Glutamatergic neuron (in vitro differentiated cells): ENCODE data around the gene SLC35E1. TPM values are rescaled to one million over a fixed set of nuclear protein-coding genes. Genes with fewer than 3 reads are reported as not detected.

ENCODE experiments used
- DNase-seq: peaks from one replicate; pipeline ENCODE4 v3.0.0; 2022
- H3K27ac Mint-ChIP-seq: one replicate; pipeline ENCODE4 v1.8.0; 2020; ENCODE audit warnings: mild to moderate bottlenecking, mixed read lengths, inconsistent platforms; ENCODE audit not compliant: unreplicated experiment
- H3K27me3 Mint-ChIP-seq: one replicate; pipeline ENCODE4 v1.8.0; 2020; ENCODE audit warnings: mild to moderate bottlenecking, moderate library complexity, mixed read lengths, inconsistent platforms; ENCODE audit not compliant: unreplicated experiment
- H3K36me3 Mint-ChIP-seq: one replicate; pipeline ENCODE4 v1.8.0; 2020; ENCODE audit warnings: mild to moderate bottlenecking, mixed read lengths, inconsistent platforms; ENCODE audit not compliant: unreplicated experiment
- H3K4me1 Mint-ChIP-seq: one replicate; pipeline ENCODE4 v1.8.0; 2020; ENCODE audit warnings: mild to moderate bottlenecking, low read depth, mixed read lengths, inconsistent platforms; ENCODE audit not compliant: unreplicated experiment
- H3K4me3 Mint-ChIP-seq: one replicate; pipeline ENCODE4 v1.8.0; 2020; ENCODE audit warnings: mild to moderate bottlenecking, mixed read lengths, inconsistent platforms; ENCODE audit not compliant: unreplicated experiment
- H3K9me3 Mint-ChIP-seq: one replicate; pipeline ENCODE4 v1.8.0; 2020; ENCODE audit warnings: mild to moderate bottlenecking, moderate library complexity, mixed read lengths, inconsistent platforms; ENCODE audit not compliant: unreplicated experiment
- total RNA-seq: library from RNA; stranded (reverse); fragmentation: NEBNext Ultra II Directional; extraction: Animal tissue kit (Norgen Biotek cat#: 25700); gene quantifications from one replicate; pipeline ENCODE4 v1.2.1, GENCODE V29; 2021; ENCODE audit not compliant: unreplicated experiment
- TF ChIP-seq, protein P1 (sequence below): fragments of 200-600 bp; sonication (generic); IDR thresholded peaks from one replicate; pipeline ENCODE4 v1.5.0; 2021; ENCODE audit not compliant: partially characterized antibody, unreplicated experiment

The SLC35E1 gene
- total RNA-seq, 1 donor from 2014 or later: 31.9 TPM

DNA sequence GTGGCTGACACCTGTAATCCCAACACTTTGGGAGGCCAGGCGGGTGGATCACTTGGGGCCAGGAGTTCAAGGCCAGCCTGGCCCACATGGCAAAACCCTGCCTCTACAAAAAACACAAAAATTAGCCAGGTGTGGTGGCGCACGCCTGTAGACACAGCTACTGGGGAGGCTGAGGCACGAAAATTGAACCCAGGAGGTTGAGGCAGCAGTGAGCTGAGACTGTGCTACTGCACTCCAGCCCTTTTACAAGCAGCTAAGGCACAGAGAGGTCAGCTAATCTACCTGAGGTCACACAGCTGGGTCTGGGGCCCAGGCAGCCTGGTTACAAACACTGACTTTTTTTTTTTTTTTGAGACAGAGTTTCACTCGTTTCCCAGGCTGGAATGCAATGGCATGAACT, 28.6 kb upstream of the SLC35E1 start:
- Mint-ChIP-seq H3K27me3 (peaks cover 5% of the 10 kb centered on the region), H3K27ac (no peak overlapping the region), H3K4me1 (peaks cover 29% of the 10 kb centered on the region), H3K4me3 (no peak overlapping the region), H3K36me3 (no peaks in the 10 kb centered on the region), H3K9me3 (peaks cover 7% of the 10 kb centered on the region)
- TF ChIP-seq, protein P1, sequence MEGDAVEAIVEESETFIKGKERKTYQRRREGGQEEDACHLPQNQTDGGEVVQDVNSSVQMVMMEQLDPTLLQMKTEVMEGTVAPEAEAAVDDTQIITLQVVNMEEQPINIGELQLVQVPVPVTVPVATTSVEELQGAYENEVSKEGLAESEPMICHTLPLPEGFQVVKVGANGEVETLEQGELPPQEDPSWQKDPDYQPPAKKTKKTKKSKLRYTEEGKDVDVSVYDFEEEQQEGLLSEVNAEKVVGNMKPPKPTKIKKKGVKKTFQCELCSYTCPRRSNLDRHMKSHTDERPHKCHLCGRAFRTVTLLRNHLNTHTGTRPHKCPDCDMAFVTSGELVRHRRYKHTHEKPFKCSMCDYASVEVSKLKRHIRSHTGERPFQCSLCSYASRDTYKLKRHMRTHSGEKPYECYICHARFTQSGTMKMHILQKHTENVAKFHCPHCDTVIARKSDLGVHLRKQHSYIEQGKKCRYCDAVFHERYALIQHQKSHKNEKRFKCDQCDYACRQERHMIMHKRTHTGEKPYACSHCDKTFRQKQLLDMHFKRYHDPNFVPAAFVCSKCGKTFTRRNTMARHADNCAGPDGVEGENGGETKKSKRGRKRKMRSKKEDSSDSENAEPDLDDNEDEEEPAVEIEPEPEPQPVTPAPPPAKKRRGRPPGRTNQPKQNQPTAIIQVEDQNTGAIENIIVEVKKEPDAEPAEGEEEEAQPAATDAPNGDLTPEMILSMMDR: no peak
- DNase-seq: no peak

DNA sequence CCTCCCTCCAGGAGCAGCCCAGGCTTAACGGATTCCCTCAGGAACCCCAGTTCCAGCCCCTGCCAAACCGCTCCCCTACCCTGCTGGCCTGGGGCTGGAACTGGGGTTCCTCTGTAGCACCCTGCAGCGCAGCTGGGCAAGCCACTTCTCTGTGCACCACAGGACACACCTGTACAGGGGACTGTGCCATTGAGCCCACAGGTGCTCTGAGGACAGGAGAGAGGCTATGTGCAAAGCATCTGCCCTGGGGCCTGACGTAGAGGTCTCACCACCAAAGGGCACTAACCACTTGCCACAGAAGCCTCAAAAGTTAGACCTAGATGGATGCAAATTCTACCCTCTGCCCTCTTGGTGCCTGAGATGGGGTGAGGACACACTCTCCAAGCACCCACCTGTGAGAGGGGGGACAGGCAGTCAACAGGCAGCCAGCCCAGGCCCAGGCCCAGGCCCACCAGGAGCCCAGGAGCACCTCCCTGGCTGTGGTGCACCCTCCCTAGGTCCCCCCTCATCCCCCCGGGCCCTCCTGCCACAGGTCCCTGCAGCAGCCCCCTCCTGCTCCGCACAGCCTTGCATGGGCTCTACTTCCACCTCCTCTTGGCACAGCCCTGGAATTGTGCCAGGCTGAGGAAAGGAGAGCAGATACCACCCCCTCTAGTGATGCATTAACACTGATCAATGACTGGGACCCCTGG, 27.6 kb upstream of the SLC35E1 start:
- no peak overlapping the region for H3K4me3 Mint-ChIP-seq
- peaks cover 4% of the 10 kb centered on the region for H3K27me3 Mint-ChIP-seq
- DNase-seq: no peak
- peaks cover 7% of the 10 kb centered on the region for H3K9me3 Mint-ChIP-seq
- TF ChIP-seq, protein P1: no peak
- H3K36me3 Mint-ChIP-seq: no peaks in the 10 kb centered on the region
- H3K4me1 Mint-ChIP-seq: peaks cover 23% of the 10 kb centered on the region
- no peak overlapping the region for H3K27ac Mint-ChIP-seq

DNA sequence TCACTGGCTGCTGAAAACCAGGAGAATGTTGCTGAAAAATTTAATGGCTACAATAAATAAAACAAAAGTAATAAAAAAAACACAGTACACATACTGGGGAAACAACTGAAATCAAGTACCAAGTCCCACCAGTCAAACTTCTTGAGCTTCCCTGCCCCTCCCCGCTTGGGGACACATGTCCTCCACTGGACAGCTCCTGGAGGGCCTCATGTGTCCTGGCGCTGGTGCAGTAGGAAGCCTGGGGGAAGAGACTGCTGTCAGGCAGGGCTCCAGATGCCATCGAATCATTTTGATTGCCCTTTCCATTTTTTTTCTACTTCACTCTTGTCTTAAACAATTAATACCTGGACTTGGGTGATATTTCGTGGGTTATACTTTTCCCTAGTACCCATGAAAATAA, 26.6 kb upstream of the SLC35E1 start:
- Mint-ChIP-seq H3K4me3 (peak overlapping the region; percentile 30), H3K27me3 (peaks cover 7% of the 10 kb centered on the region), H3K4me1 (peaks cover 23% of the 10 kb centered on the region), H3K36me3 (no peaks in the 10 kb centered on the region), H3K27ac (peak overlapping the region; percentile 76), H3K9me3 (peaks cover 4% of the 10 kb centered on the region)
- DNase-seq: no peak
- TF ChIP-seq, protein P1: no peak

DNA sequence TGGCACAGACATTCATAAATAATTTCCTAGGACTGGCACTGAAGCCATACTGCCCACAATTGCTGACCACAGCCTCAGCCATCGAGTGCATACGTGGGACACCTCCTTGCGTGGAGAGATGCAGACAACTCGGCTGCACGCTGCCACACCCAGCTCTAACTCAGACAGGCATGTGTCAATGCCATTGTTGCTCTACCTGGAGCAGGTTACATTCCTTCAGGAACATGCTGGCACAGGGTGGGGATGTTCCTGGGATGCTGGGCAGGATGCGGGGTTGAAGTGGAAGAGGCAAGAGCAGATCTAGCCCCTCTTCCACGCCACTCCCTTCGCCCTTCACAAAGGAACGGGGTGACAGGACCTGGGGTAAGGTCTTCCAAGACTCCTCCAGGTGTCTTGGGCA, 24.2 kb upstream of the SLC35E1 start:
- H3K27me3 Mint-ChIP-seq: peaks cover 8% of the 10 kb centered on the region
- no peaks in the 10 kb centered on the region for H3K36me3 Mint-ChIP-seq
- H3K4me1 Mint-ChIP-seq: peaks cover 38% of the 10 kb centered on the region
- DNase-seq: no peak
- H3K4me3 Mint-ChIP-seq: no peak overlapping the region
- no peak overlapping the region for H3K27ac Mint-ChIP-seq
- peaks cover 7% of the 10 kb centered on the region for H3K9me3 Mint-ChIP-seq
- TF ChIP-seq, protein P1: no peak

DNA sequence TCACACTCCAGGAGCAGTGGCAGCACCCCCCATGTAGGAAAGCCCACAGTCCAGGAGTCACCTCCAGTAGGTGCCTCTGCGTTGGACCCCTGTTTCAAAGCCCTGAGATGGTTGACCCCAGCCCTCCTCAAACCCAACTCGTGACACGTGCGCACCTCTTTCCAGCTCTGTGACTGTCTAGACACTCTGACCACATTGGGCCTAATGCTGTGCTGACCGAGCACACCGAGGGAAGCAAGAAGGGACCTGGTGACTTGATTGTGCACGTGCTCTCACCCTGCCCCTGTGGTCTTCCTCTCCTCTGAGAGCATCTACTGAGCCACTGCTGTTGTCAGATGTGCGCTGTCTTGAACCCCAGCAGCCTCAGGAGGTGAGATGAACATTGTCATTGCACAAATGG, 22.9 kb upstream of the SLC35E1 start:
- no peak overlapping the region for H3K4me3 Mint-ChIP-seq
- peaks cover 45% of the 10 kb centered on the region for H3K4me1 Mint-ChIP-seq
- peaks cover 7% of the 10 kb centered on the region for H3K9me3 Mint-ChIP-seq
- no peaks in the 10 kb centered on the region for H3K36me3 Mint-ChIP-seq
- H3K27me3 Mint-ChIP-seq: peaks cover 9% of the 10 kb centered on the region
- no peak overlapping the region for H3K27ac Mint-ChIP-seq
- DNase-seq: no peak
- TF ChIP-seq, protein P1: no peak
